Measurements from ENCODE around the gene REXO1. TPM values are rescaled to one million over a fixed set of nuclear protein-coding genes. Genes with fewer than 3 reads are reported as not detected.
A peak's percentile ranks its signal among the peaks of the same experiment; 100 is the strongest.

Gene REXO1
- total RNA-seq, 2 donors from 2014 or later = 29.8 to 59.1 TPM

DNA sequence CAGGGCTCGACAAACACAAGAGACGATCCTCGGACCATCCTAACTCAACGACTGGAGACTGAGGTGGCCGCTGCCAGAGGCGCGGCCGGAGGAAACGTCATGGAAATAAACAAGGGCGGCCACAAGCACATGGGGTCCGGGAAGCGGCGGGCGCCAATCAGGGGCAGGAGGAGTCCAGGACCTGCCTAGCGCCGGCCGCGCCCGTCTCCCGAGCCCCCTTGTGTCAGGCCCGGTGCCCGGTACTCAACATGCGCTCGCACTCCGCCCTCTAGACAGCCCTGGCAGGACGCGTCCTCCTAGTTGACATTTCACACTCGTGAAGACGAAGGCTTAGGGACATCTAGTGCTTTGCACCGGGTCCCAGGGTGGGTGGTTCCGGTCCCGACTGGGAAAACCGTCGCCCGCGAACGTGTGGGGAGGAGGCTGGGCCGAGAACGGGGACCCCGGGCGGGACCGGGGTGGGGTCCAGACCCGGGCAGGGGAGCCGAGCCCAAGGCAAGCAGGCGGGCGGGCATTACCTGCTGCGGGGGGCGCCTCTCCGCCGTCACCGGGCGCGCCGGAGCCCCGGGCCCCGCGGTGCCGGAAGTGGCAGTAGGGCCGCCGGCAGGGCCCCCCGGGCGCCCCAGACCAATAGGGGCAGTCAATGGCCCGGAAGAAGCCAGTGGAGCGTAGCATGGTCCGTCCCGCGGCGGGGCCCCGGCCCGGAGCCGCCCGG, 442 bp downstream of the REXO1 start:
- TF ChIP-seq, protein P1, sequence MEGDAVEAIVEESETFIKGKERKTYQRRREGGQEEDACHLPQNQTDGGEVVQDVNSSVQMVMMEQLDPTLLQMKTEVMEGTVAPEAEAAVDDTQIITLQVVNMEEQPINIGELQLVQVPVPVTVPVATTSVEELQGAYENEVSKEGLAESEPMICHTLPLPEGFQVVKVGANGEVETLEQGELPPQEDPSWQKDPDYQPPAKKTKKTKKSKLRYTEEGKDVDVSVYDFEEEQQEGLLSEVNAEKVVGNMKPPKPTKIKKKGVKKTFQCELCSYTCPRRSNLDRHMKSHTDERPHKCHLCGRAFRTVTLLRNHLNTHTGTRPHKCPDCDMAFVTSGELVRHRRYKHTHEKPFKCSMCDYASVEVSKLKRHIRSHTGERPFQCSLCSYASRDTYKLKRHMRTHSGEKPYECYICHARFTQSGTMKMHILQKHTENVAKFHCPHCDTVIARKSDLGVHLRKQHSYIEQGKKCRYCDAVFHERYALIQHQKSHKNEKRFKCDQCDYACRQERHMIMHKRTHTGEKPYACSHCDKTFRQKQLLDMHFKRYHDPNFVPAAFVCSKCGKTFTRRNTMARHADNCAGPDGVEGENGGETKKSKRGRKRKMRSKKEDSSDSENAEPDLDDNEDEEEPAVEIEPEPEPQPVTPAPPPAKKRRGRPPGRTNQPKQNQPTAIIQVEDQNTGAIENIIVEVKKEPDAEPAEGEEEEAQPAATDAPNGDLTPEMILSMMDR (IDR thresholded peaks at IDR 0.05) = no peak
- TF ChIP-seq POLR2A (IDR thresholded peaks at IDR 0.05) (no peak), POLR2AphosphoS5 (IDR thresholded peaks at IDR 0.05) (no peak)
- H3K27ac ChIP-seq = peak overlapping the region; percentile 95 to 100
- intact Hi-C loops (cut with DNase I) = no loop called here
- no peak for DNase-seq (ENCODE audit: low spot score)
- no peaks in the 10 kb centered on the region for H3K9me3 ChIP-seq
- H3K4me1 ChIP-seq (replicated peaks) = peaks cover 32% of the 10 kb centered on the region
- H3K4me3 ChIP-seq = peak overlapping the region; percentile 93 to 95
- no peaks in the 10 kb centered on the region for H3K27me3 ChIP-seq (replicated peaks; ENCODE audit: insufficient read depth)
- under 1% methylated on average over 42 of the region's 72 CpGs for WGBS
- no peaks in the 10 kb centered on the region for H3K36me3 ChIP-seq

DNA sequence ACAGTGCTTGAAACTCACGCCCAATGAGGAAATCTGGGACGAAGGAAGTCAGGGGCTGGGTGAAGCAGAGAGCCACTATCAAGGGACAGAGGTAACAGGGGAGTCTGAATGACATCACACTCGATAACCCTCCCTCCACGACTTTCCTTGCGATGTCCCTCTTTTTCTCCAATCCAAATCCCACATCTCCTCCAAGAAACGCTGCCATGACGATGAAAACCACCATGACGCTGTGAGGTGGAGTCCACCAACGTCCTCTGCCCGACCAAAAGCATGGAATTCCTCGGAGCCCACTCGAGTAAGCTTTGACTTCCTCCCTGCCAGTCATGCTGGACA, 967 bp downstream of the REXO1 start:
- intact Hi-C loops (cut with DNase I) = no loop called here
- H3K9me3 ChIP-seq = no peaks in the 10 kb centered on the region
- TF ChIP-seq POLR2AphosphoS5 (IDR thresholded peaks at IDR 0.05) = no peak
- no peak for TF ChIP-seq POLR2A (IDR thresholded peaks at IDR 0.05)
- TF ChIP-seq, protein P1 (IDR thresholded peaks at IDR 0.05) = no peak
- peak overlapping the region; percentile 93 to 95 for H3K4me3 ChIP-seq
- no peaks in the 10 kb centered on the region for H3K36me3 ChIP-seq
- WGBS = 9% methylated on average over 12 of the region's 12 CpGs
- H3K27ac ChIP-seq = peak overlapping the region in 1 of 2 donors; percentile 100
- H3K4me1 ChIP-seq (replicated peaks) = peaks cover 32% of the 10 kb centered on the region
- no peaks in the 10 kb centered on the region for H3K27me3 ChIP-seq (replicated peaks; ENCODE audit: insufficient read depth)
- no peak for DNase-seq (ENCODE audit: low spot score)

DNA sequence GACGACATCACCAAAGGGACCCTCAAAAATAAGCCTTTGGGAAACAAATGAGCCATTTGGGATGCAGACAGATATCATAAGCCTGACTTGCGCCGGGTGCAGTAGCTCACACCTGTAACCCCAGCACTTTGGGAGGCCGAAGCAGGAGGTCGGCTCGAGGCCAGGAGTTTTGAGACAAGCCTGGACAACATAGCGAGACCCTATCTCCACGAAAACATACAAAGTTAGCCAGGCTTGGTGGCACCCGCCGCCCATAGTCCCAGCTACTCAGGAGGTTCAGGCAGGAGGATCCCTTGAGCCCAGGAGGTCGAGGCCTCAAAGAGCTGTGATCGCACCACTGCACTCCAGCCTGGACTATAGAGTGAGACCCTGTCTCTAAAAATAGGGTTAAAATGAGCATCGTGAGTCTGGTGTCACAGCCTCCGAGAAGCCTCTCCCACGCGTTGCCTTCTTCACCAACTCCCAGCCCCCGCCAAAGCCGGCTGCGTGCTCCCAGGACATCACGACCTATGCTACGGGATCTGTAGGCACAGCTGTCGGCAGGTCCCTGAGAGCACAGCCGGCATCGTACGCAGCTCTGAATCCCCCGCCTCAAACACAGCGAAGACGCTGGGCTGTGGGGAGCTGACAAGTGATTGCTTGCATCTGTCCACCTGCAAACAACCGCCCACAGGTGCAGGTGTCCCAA, 1.6 kb downstream of the REXO1 start:
- intact Hi-C loops (cut with DNase I) = no loop called here
- H3K4me1 ChIP-seq (replicated peaks) = peaks cover 32% of the 10 kb centered on the region

DNA sequence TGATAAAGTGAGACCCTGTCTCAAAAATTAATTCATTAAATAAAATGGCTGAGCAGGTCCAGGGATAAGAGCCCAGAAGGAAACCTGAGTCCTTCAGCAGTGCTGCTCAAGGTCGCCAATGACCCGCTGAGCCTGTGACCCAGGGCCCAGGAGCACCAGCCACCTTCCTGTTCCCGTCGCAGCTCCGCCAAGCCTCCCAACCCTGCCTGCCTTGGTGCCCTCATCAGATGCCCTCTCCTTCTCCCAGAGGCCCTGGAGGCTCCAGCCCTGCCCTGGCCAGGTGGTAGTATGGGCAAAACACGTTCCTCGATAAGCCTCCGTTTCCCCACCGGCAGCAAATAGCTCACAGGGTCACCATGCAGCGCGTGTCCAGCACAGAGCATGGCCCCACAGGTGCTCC, 2.6 kb downstream of the REXO1 start:
- Histone ChIP-seq H3K4me1 (replicated peaks) (peaks cover 32% of the 10 kb centered on the region), H3K27me3 (replicated peaks; ENCODE audit: insufficient read depth) (no peaks in the 10 kb centered on the region)
- TF ChIP-seq, protein P1 (IDR thresholded peaks at IDR 0.05) = no peak
- no peak for TF ChIP-seq POLR2AphosphoS5 (IDR thresholded peaks at IDR 0.05)
- no peak for TF ChIP-seq POLR2A (IDR thresholded peaks at IDR 0.05)

More for the DNA sequence above, 1.6 kb downstream of the REXO1 start:
- Histone ChIP-seq H3K9me3 (no peaks in the 10 kb centered on the region), H3K27ac (no peak overlapping the region), H3K36me3 (no peaks in the 10 kb centered on the region), H3K27me3 (replicated peaks; ENCODE audit: insufficient read depth) (no peaks in the 10 kb centered on the region), H3K4me3 (peak overlapping the region in 1 of 2 donors; percentile 95)
- TF ChIP-seq POLR2A (IDR thresholded peaks at IDR 0.05) = no peak
- no peak for TF ChIP-seq POLR2AphosphoS5 (IDR thresholded peaks at IDR 0.05)
- TF ChIP-seq, protein P1 (IDR thresholded peaks at IDR 0.05) = no peak
- WGBS = 63% methylated on average over 29 of the region's 29 CpGs
- no peak for DNase-seq (ENCODE audit: low spot score)

More for the DNA sequence above, 2.6 kb downstream of the REXO1 start:
- Histone ChIP-seq H3K4me3 (no peak overlapping the region), H3K27ac (no peak overlapping the region), H3K9me3 (no peaks in the 10 kb centered on the region), H3K36me3 (no peaks in the 10 kb centered on the region)
- 92% methylated on average over 11 of the region's 11 CpGs for WGBS
- no peak for DNase-seq (ENCODE audit: low spot score)
- intact Hi-C loops (cut with DNase I) = no loop called here
